HepG2 (cell line): ENCODE measurements around the gene ADGRF1. TPM values are rescaled to one million over a fixed set of nuclear protein-coding genes. Genes with fewer than 3 reads are reported as not detected.

Experiments
- ATAC-seq: fragments of 200-7000 bp; cut with Tn5 transposase; 3 replicates; pipeline ENCODE4 v1.9.1; 2020; ENCODE audit warnings: mild to moderate bottlenecking, moderate library complexity
- BruUV-seq: library from RNA; stranded (reverse); fragments of 400-500 nt; replicated peaks from 2 replicates; lab custom pipeline; 2021; lab: Mats Ljungman, UMichigan
- CTCF ChIA-PET: fragments of 300-600 bp; formaldehyde crosslinking; extraction: SDS; loops from one replicate; lab custom pipeline; 2021; ENCODE audit warnings: low total read pairs, inconsistent platforms, low intra/inter-chr PET ratio; lab: Yijun Ruan, JAX
- POLR2A ChIA-PET: fragments of 350-600 bp; sonication (Branson Sonifier 250); formaldehyde crosslinking; loops from one replicate; lab custom pipeline; 2020; ENCODE audit warnings: antibody characterized with exemption, inconsistent platforms; lab: Yijun Ruan, JAX
- DNase-seq: peaks from one replicate; pipeline ENCODE4 v3.0.0-alpha.2; 2015; ENCODE audit warnings: low spot score
- FAIRE-seq: peaks from 3 replicates; lab custom pipeline; 2011; peaks lifted over from hg19 to GRCh38; lab: Jason Lieb, UNC
- H2AFZ ChIP-seq: one replicate; pipeline ENCODE4 v1.6.1; 2011; ENCODE audit warnings: low read length, inconsistent platforms
- H3K27ac ChIP-seq: fragments of 300-600 bp; 3 replicates; pipeline ENCODE4 v1.8.0; 2011; ENCODE audit warnings: mixed run types, mild to moderate bottlenecking, mixed read lengths, low read length, inconsistent platforms; ENCODE audit not compliant: insufficient read depth; ENCODE audit errors: extremely low read length
- H3K27me3 ChIP-seq, 2 experiments: fragments of 200-600 bp in 1 of 2; 2 replicates in 1 of 2; 3 replicates in 1 of 2; pipeline versions ENCODE4 v1.6.0 to v1.8.0; 2011; ENCODE audit warnings: low read length in 2 of 2, mild to moderate bottlenecking in 2 of 2, moderate library complexity in 2 of 2, inconsistent platforms in 1 of 2; ENCODE audit not compliant: insufficient read depth in 2 of 2, control insufficient read depth in 1 of 2
- H3K36me3 ChIP-seq, 2 experiments: fragments of 200-600 bp in 1 of 2; replicated peaks in 1 of 2; 2 replicates in 1 of 2; 3 replicates in 1 of 2; pipeline versions ENCODE4 v1.5.1 to v1.8.0; 2011; ENCODE audit warnings: low read length in 2 of 2, inconsistent platforms in 1 of 2; ENCODE audit not compliant: insufficient read depth in 2 of 2, control insufficient read depth in 1 of 2
- H3K4me1 ChIP-seq: 2 replicates; pipeline ENCODE4 v1.5.1; 2012; ENCODE audit warnings: low read length, inconsistent platforms; ENCODE audit not compliant: insufficient read depth
- H3K4me2 ChIP-seq: 2 replicates; pipeline ENCODE4 v1.6.0; 2011; ENCODE audit warnings: low read depth, low read length, inconsistent platforms
- H3K4me3 ChIP-seq, 3 experiments: fragments of 200-600 bp in 1 of 3; sonication (generic), shearing (Covaris generic) in 1 of 3; replicated peaks in 1 of 3; 2 replicates each; pipeline ENCODE4 v1.5.1; 2011 to 2016; ENCODE audit warnings: low read length in 3 of 3, inconsistent platforms in 2 of 3, low read depth in 2 of 3, mild to moderate bottlenecking in 2 of 3, control low read depth in 1 of 3, mixed read lengths in 1 of 3; ENCODE audit not compliant: insufficient read depth in 1 of 3
- H3K79me2 ChIP-seq: one replicate; pipeline ENCODE4 v1.6.1; 2011; ENCODE audit warnings: low read length, inconsistent platforms; ENCODE audit not compliant: insufficient read depth
- H3K9ac ChIP-seq: 2 replicates; pipeline ENCODE4 v1.6.0; 2011; ENCODE audit warnings: mild to moderate bottlenecking, low read depth, low read length, inconsistent platforms; ENCODE audit not compliant: insufficient read depth
- H3K9me3 ChIP-seq: 2 replicates; pipeline ENCODE4 v1.5.1; 2012; ENCODE audit warnings: mild to moderate bottlenecking, low read length
- H4K20me1 ChIP-seq: 2 replicates; pipeline ENCODE4 v1.6.0; 2011; ENCODE audit warnings: inconsistent platforms, mild to moderate bottlenecking, low read length, moderate library complexity; ENCODE audit not compliant: insufficient read depth
- BRD4 ChIP-seq: sonication (generic); formaldehyde crosslinking; IDR thresholded peaks from 2 replicates; pipeline ENCODE4 v1.4.0; 2020; ENCODE audit warnings: missing genetic modification reagents
- HMG20B ChIP-seq: conservative IDR thresholded peaks from 2 replicates; pipeline ENCODE4 v1.6.1; 2016; ENCODE audit warnings: missing genetic modification reagents, missing compliant biosample characterization
- LCORL ChIP-seq, 2 experiments: fragments of 450-650 bp in 1 of 2; sonication (generic) in 1 of 2; formaldehyde crosslinking in 1 of 2; IDR thresholded peaks; 2 replicates each; pipeline versions ENCODE4 v1.5.0 to v1.6.1; 2017 to 2020; ENCODE audit warnings: antibody characterized with exemption in 1 of 2, missing genetic modification reagents in 1 of 2
- SIX4 ChIP-seq: sonication (generic); formaldehyde crosslinking; IDR thresholded peaks from 2 replicates; pipeline ENCODE4 v1.4.0; 2020; ENCODE audit warnings: missing genetic modification reagents
- SMARCE1 ChIP-seq: fragments of 450-650 bp; IDR thresholded peaks from 2 replicates; pipeline ENCODE4 v1.6.1; 2017; ENCODE audit warnings: borderline replicate concordance
- SRSF9 ChIP-seq: fragments of 200-400 bp; formaldehyde crosslinking; IDR thresholded peaks from 2 replicates; pipeline ENCODE4 v1.6.1; 2018; ENCODE audit warnings: borderline replicate concordance, mild to moderate bottlenecking, low read depth, low read length; ENCODE audit not compliant: insufficient read depth, poor library complexity, severe bottlenecking
- TGIF2 ChIP-seq: IDR thresholded peaks from 2 replicates; pipeline ENCODE4 v1.6.1; 2016; ENCODE audit warnings: control low read depth, missing compliant biosample characterization
- ZNF264 ChIP-seq: sonication (generic); formaldehyde crosslinking; IDR thresholded peaks from 2 replicates; pipeline ENCODE4 v1.4.0; 2020; ENCODE audit warnings: missing genetic modification reagents
- WGBS: methylation state at CpG from one replicate; pipeline ENCODE4 v1.1.6; 2017; ENCODE audit warnings: low lambda C conversion rate; 5-methylcytosine and 5-hydroxymethylcytosine counted together
- in situ Hi-C: cut with HindIII; loops from 2 replicates; pipeline ENCODE4 v1.10.0; 2017; ENCODE audit warnings: low pct_unique_long_range_greater_than_20kb; ENCODE audit not compliant: extremely low pct_ligation_motif_present
- intact Hi-C: fragments of 100-400 bp; cut with micrococcal nuclease; formaldehyde crosslinking; loops from one replicate; pipeline ENCODE4 v1.10.0; 2022; ENCODE audit not compliant: unreplicated experiment
- polyA plus RNA-seq, 8 experiments: library from polyadenylated mRNA; depleted of rRNA in 3 of 8; stranded (reverse) in 7 of 8; unstranded in 1 of 8; fragments of >200 nt; fragmentation: Illumina TruSeq in 4 of 8; extraction: Trizol in 4 of 8; gene quantifications; 2 replicates each; pipeline versions ENCODE4 v1.2.1 to v1.2.3, GENCODE V29; 2011 to 2016; ENCODE audit warnings: low read depth in 4 of 8, missing spikeins in 1 of 8, mixed read lengths in 1 of 8; ENCODE audit not compliant: insufficient read depth in 1 of 8
- total RNA-seq, 5 experiments: library from RNA; depleted of rRNA; stranded (reverse); fragments of >200 nt; fragmentation: Illumina TruSeq; extraction: Trizol; gene quantifications; 2 replicates each; pipeline ENCODE4 v1.2.3, GENCODE V29; 2016; ENCODE audit warnings: low read depth in 1 of 5
- TF ChIP-seq, protein P1 (sequence below): sonication (generic); formaldehyde crosslinking; IDR thresholded peaks from 2 replicates; pipeline ENCODE4 v1.4.0; 2020; ENCODE audit warnings: missing genetic modification reagents
- TF ChIP-seq, protein P2 (sequence below): IDR thresholded peaks from 2 replicates; pipeline ENCODE4 v1.6.1; 2016; ENCODE audit warnings: missing genetic modification reagents, missing compliant biosample characterization
- TF ChIP-seq, protein P3 (sequence below): sonication (generic); formaldehyde crosslinking; IDR thresholded peaks from 2 replicates; pipeline ENCODE4 v1.5.0; 2020; ENCODE audit warnings: missing genetic modification reagents, mild to moderate bottlenecking, borderline replicate concordance

Gene ADGRF1
- total and polyA plus RNA-seq, 2 of the 13 experiments (the other 11 are each of a cell fraction or from before 2014, with no cell fraction given), result not detected

DNA sequence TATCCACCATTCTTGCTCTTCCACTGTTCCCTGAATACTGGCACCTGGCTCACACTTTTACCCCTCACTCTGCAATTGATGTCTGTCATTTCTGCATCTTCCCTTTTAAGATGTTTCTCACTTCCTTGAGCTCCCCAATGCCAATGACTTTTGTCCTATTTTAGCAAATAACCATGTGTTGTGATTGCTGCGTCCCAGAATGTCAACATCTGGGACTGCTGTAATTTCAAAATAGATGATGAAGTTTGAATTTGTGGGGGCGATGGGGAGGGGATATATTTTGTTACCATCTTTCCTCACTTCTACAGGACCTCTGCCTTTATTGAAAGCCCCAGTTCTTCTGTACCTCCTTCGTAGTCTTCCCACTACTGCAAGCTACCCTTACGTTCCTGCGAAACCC lies 80.4 kb downstream of the ADGRF1 start:
- Histone ChIP-seq H4K20me1 (no peaks in the 10 kb centered on the region), H2AFZ (no peak overlapping the region), H3K4me2 (no peak overlapping the region), H3K9me3 (no peaks in the 10 kb centered on the region), H3K79me2 (no peaks in the 10 kb centered on the region), H3K27ac (no peak overlapping the region), H3K4me3 (no peak overlapping the region), H3K27me3 (peaks cover 5 to 40% of the 10 kb centered on the region in 2 experiments), H3K36me3 (no peaks in the 10 kb centered on the region), H3K9ac (no peak overlapping the region), H3K4me1 (no peaks in the 10 kb centered on the region)
- WGBS, result 15% methylated on average over 5 of the region's 5 CpGs
- no peak for TF ChIP-seq LCORL (IDR thresholded peaks at IDR 0.05)
- TF ChIP-seq LCORL (CRISPR knock-in tag; IDR thresholded peaks at IDR 0.05), result no peak
- no peak for TF ChIP-seq TGIF2 (CRISPR knock-in tag)
- TF ChIP-seq HMG20B (CRISPR knock-in tag), result no peak
- TF ChIP-seq SRSF9, result no peak
- TF ChIP-seq, protein P1, sequence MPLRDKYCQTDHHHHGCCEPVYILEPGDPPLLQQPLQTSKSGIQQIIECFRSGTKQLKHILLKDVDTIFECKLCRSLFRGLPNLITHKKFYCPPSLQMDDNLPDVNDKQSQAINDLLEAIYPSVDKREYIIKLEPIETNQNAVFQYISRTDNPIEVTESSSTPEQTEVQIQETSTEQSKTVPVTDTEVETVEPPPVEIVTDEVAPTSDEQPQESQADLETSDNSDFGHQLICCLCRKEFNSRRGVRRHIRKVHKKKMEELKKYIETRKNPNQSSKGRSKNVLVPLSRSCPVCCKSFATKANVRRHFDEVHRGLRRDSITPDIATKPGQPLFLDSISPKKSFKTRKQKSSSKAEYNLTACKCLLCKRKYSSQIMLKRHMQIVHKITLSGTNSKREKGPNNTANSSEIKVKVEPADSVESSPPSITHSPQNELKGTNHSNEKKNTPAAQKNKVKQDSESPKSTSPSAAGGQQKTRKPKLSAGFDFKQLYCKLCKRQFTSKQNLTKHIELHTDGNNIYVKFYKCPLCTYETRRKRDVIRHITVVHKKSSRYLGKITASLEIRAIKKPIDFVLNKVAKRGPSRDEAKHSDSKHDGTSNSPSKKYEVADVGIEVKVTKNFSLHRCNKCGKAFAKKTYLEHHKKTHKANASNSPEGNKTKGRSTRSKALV, result no peak
- TF ChIP-seq, protein P2, sequence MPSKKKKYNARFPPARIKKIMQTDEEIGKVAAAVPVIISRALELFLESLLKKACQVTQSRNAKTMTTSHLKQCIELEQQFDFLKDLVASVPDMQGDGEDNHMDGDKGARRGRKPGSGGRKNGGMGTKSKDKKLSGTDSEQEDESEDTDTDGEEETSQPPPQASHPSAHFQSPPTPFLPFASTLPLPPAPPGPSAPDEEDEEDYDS (CRISPR knock-in tag), result no peak
- TF ChIP-seq, protein P3, sequence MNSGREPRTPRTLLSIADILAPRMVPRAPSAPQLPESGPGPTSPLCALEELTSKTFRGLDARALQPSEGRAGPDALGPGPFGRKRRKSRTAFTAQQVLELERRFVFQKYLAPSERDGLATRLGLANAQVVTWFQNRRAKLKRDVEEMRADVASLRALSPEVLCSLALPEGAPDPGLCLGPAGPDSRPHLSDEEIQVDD (CRISPR knock-in tag), result no peak
- no peak for TF ChIP-seq ZNF264
- TF ChIP-seq SIX4 (CRISPR knock-in tag), result no peak
- TF ChIP-seq BRD4, result no peak
- no peak for TF ChIP-seq SMARCE1
- CTCF ChIA-PET, result no interaction called here
- DNase-seq (no peak), ATAC-seq (no peak), FAIRE-seq (no peak)
- intact Hi-C loops, result no loop called here
- BruUV-seq, result no TSS peak
- in situ Hi-C loops, result no loop called here
- POLR2A ChIA-PET, result no interaction called here
